CD4-positive, CD25-positive, alpha-beta regulatory T cell (primary cell): ENCODE results near the gene MAGI1. TPM values are rescaled to one million over a fixed set of nuclear protein-coding genes. Genes with fewer than 3 reads are reported as not detected.
"Not testable (repeated sequence)": the region's sequence is repeated elsewhere in the genome, so short reads cannot be mapped to it uniquely, and the experiment has no call there.

ENCODE experiments used
- ATAC-seq, 2 donors: fragments of 150-1000 bp; cut with Tn5 transposase; one replicate each; pipeline ENCODE4 v1.10.0; 2021; ENCODE audit warnings: low read depth in 2 of 2, moderate number of reproducible peaks in 2 of 2, moderate library complexity in 1 of 2
- DNase-seq, 3 donors: peaks; one replicate each; pipeline versions ENCODE4 v3.0.0 to v3.0.0-alpha.2; 2012 to 2022; ENCODE audit warnings: mixed read lengths in 1 of 3
- H3K27ac ChIP-seq: one replicate; pipeline ENCODE4 v1.7.0; 2013; ENCODE audit warnings: mild to moderate bottlenecking, low read length; ENCODE audit not compliant: insufficient read depth, poor library complexity, severe bottlenecking
- H3K27me3 ChIP-seq: one replicate; pipeline ENCODE4 v1.7.0; 2013; ENCODE audit warnings: low read length; ENCODE audit not compliant: control insufficient read depth, insufficient read depth
- H3K36me3 ChIP-seq: one replicate; pipeline ENCODE4 v1.7.0; 2013; ENCODE audit warnings: mild to moderate bottlenecking, low read length, moderate library complexity; ENCODE audit not compliant: control insufficient read depth, insufficient read depth
- H3K4me1 ChIP-seq: 2 replicates; pipeline ENCODE4 v1.7.0; 2013; ENCODE audit warnings: mild to moderate bottlenecking, low read length; ENCODE audit not compliant: insufficient read depth, control insufficient read depth, poor library complexity, severe bottlenecking
- H3K4me3 ChIP-seq: one replicate; pipeline ENCODE4 v1.7.0; 2013; ENCODE audit warnings: low read depth, mild to moderate bottlenecking, low read length, moderate library complexity
- H3K9me3 ChIP-seq, 2 experiments: 1 replicate in 1 of 2; 2 replicates in 1 of 2; pipeline ENCODE4 v1.7.0; 2013; ENCODE audit warnings: low read length in 2 of 2, mild to moderate bottlenecking in 1 of 2, moderate library complexity in 1 of 2; ENCODE audit not compliant: control insufficient read depth in 2 of 2
- H3K27ac Mint-ChIP-seq, 3 donors: one replicate each; pipeline ENCODE4 v1.8.0; 2020 to 2022; ENCODE audit warnings: mild to moderate bottlenecking in 3 of 3, mixed read lengths in 3 of 3, moderate library complexity in 2 of 3
- H3K27me3 Mint-ChIP-seq: one replicate; pipeline ENCODE4 v1.8.0; 2022; ENCODE audit warnings: mild to moderate bottlenecking, mixed read lengths
- H3K36me3 Mint-ChIP-seq: one replicate; pipeline ENCODE4 v1.8.0; 2020; ENCODE audit warnings: mixed read lengths
- H3K4me1 Mint-ChIP-seq, 4 donors: one replicate each; pipeline ENCODE4 v1.8.0; 2020 to 2022; ENCODE audit warnings: mixed read lengths in 4 of 4, mild to moderate bottlenecking in 1 of 4
- H3K4me3 Mint-ChIP-seq, 4 donors: one replicate each; pipeline ENCODE4 v1.8.0; 2020 to 2022; ENCODE audit warnings: mild to moderate bottlenecking in 4 of 4, mixed read lengths in 4 of 4, moderate library complexity in 3 of 4
- H3K9me3 Mint-ChIP-seq, 7 donors: one replicate each; pipeline ENCODE4 v1.8.0; 2020 to 2022; ENCODE audit warnings: mixed read lengths in 7 of 7, mild to moderate bottlenecking in 3 of 7, moderate library complexity in 2 of 7
- polyA plus RNA-seq, 4 donors: library from polyadenylated mRNA; unstranded; fragments of 300-500 nt; fragmentation: Illumina TruSeq; gene quantifications; one replicate each; pipeline ENCODE4 v1.2.3, GENCODE V29; 2021
- total RNA-seq: library from RNA; stranded (reverse); gene quantifications from one replicate; pipeline ENCODE4 v1.2.3, GENCODE V29; 2022

Gene MAGI1
- total and polyA plus RNA-seq, 5 donors from 2014 or later, result 0.10 to 0.44 (median 0.19) TPM; not detected in 1

GRCh38 chr3:65617787-65618186 is 420.9 kb downstream of the MAGI1 start:
- Mint-ChIP-seq H3K27me3 (no peaks in the 10 kb centered on the region), H3K27ac (no peak overlapping the region), H3K36me3 (no peaks in the 10 kb centered on the region), H3K9me3 (peaks cover 0 to 4% (median 0%) of the 10 kb centered on the region in 7 donors), H3K4me1 (no peaks in the 10 kb centered on the region), H3K4me3 (no peak overlapping the region)
- H3K4me3 ChIP-seq, result no peak overlapping the region
- no peaks in the 10 kb centered on the region for H3K27me3 ChIP-seq
- DNase-seq (no peak), ATAC-seq (no peak)
- no peak overlapping the region for H3K27ac ChIP-seq
- H3K4me1 ChIP-seq, result no peaks in the 10 kb centered on the region
- H3K9me3 ChIP-seq, result no peaks in the 10 kb centered on the region
- no peaks in the 10 kb centered on the region for H3K36me3 ChIP-seq

- Mint-ChIP-seq H3K27ac (no peak overlapping the region), H3K4me1 (no peaks in the 10 kb centered on the region), H3K27me3 (no peaks in the 10 kb centered on the region), H3K36me3 (no peaks in the 10 kb centered on the region), H3K4me3 (no peak overlapping the region), H3K9me3 (peaks cover 0 to 4% (median 0%) of the 10 kb centered on the region in 7 donors)
- no peak overlapping the region for H3K4me3 ChIP-seq
- H3K9me3 ChIP-seq, result no peaks in the 10 kb centered on the region
- no peak overlapping the region for H3K27ac ChIP-seq
- H3K36me3 ChIP-seq, result no peaks in the 10 kb centered on the region
- H3K27me3 ChIP-seq, result no peaks in the 10 kb centered on the region
- H3K4me1 ChIP-seq, result no peaks in the 10 kb centered on the region
- ATAC-seq (no peak), DNase-seq (no peak)
Observed at GRCh38 chr3:65617209-65617608, 421.5 kb downstream of the MAGI1 start.

GRCh38 chr3:65616563-65616962 is 422.2 kb downstream of the MAGI1 start:
- no peaks in the 10 kb centered on the region for H3K27me3 Mint-ChIP-seq
- no peaks in the 10 kb centered on the region for H3K36me3 Mint-ChIP-seq

GRCh38 chr3:65615329-65615728 is 423.4 kb downstream of the MAGI1 start:
- no peak overlapping the region for H3K4me3 Mint-ChIP-seq
- Histone ChIP-seq H3K9me3 (no peaks in the 10 kb centered on the region), H3K27ac (no peak overlapping the region), H3K27me3 (no peaks in the 10 kb centered on the region), H3K4me3 (no peak overlapping the region), H3K36me3 (no peaks in the 10 kb centered on the region), H3K4me1 (no peaks in the 10 kb centered on the region)
- no peaks in the 10 kb centered on the region for H3K27me3 Mint-ChIP-seq
- H3K4me1 Mint-ChIP-seq, result no peaks in the 10 kb centered on the region
- no peaks in the 10 kb centered on the region for H3K36me3 Mint-ChIP-seq
- peaks cover 0 to 4% (median 0%) of the 10 kb centered on the region in 7 donors for H3K9me3 Mint-ChIP-seq
- DNase-seq (no peak), ATAC-seq (no peak)
- H3K27ac Mint-ChIP-seq, result no peak overlapping the region

More at GRCh38 chr3:65616563-65616962, 422.2 kb downstream of the MAGI1 start:
- no peaks in the 10 kb centered on the region for H3K9me3 ChIP-seq
- H3K4me1 Mint-ChIP-seq, result no peaks in the 10 kb centered on the region
- no peaks in the 10 kb centered on the region for H3K4me1 ChIP-seq
- no peak for DNase-seq
- H3K27me3 ChIP-seq, result no peaks in the 10 kb centered on the region
- no peak for ATAC-seq
- H3K27ac ChIP-seq, result no peak overlapping the region
- H3K4me3 Mint-ChIP-seq, result no peak overlapping the region
- H3K36me3 ChIP-seq, result no peaks in the 10 kb centered on the region
- H3K27ac Mint-ChIP-seq, result no peak overlapping the region
- no peak overlapping the region for H3K4me3 ChIP-seq
- H3K9me3 Mint-ChIP-seq, result peaks cover 0 to 4% (median 0%) of the 10 kb centered on the region in 7 donors

- no peak for DNase-seq
- Mint-ChIP-seq H3K27ac (no peak overlapping the region), H3K4me1 (no peaks in the 10 kb centered on the region), H3K27me3 (no peaks in the 10 kb centered on the region), H3K4me3 (no peak overlapping the region), H3K9me3 (peaks cover 0 to 4% (median 0%) of the 10 kb centered on the region in 7 donors), H3K36me3 (no peaks in the 10 kb centered on the region)
- Histone ChIP-seq H3K27ac (no peak overlapping the region), H3K4me3 (no peak overlapping the region), H3K4me1 (no peaks in the 10 kb centered on the region), H3K36me3 (no peaks in the 10 kb centered on the region), H3K27me3 (no peaks in the 10 kb centered on the region), H3K9me3 (no peaks in the 10 kb centered on the region)
- no peak for ATAC-seq
Observed at GRCh38 chr3:65614585-65614984, 424.1 kb downstream of the MAGI1 start.

GRCh38 chr3:65607965-65608460 is 430.7 kb downstream of the MAGI1 start:
- H3K4me1 Mint-ChIP-seq, H3K4me3 Mint-ChIP-seq, H3K27me3 ChIP-seq, H3K4me3 ChIP-seq, H3K27me3 Mint-ChIP-seq, H3K27ac Mint-ChIP-seq, H3K36me3 Mint-ChIP-seq, H3K9me3 ChIP-seq, H3K27ac ChIP-seq, H3K9me3 Mint-ChIP-seq, H3K4me1 ChIP-seq, ATAC-seq, H3K36me3 ChIP-seq, DNase-seq: not testable (repeated sequence)

GRCh38 chr3:65607101-65607500 is 431.6 kb downstream of the MAGI1 start:
- Histone ChIP-seq H3K4me3 (no peak overlapping the region), H3K27ac (no peak overlapping the region), H3K9me3 (no peaks in the 10 kb centered on the region), H3K4me1 (no peaks in the 10 kb centered on the region), H3K36me3 (no peaks in the 10 kb centered on the region), H3K27me3 (no peaks in the 10 kb centered on the region)
- no peak for DNase-seq
- Mint-ChIP-seq H3K36me3 (no peaks in the 10 kb centered on the region), H3K4me1 (no peaks in the 10 kb centered on the region), H3K4me3 (no peak overlapping the region), H3K9me3 (peaks cover 0 to 5% (median 2%) of the 10 kb centered on the region in 7 donors), H3K27ac (no peak overlapping the region), H3K27me3 (no peaks in the 10 kb centered on the region)
- no peak for ATAC-seq

- no peak overlapping the region for H3K27ac Mint-ChIP-seq
- Histone ChIP-seq H3K4me1 (no peaks in the 10 kb centered on the region), H3K4me3 (no peak overlapping the region), H3K27me3 (no peaks in the 10 kb centered on the region), H3K27ac (no peak overlapping the region), H3K9me3 (no peaks in the 10 kb centered on the region), H3K36me3 (no peaks in the 10 kb centered on the region)
- H3K4me1 Mint-ChIP-seq, result no peaks in the 10 kb centered on the region
- H3K27me3 Mint-ChIP-seq, result no peaks in the 10 kb centered on the region
- DNase-seq, result no peak
- no peak for ATAC-seq
- peaks cover 0 to 5% (median 2%) of the 10 kb centered on the region in 7 donors for H3K9me3 Mint-ChIP-seq
- H3K36me3 Mint-ChIP-seq, result no peaks in the 10 kb centered on the region
- no peak overlapping the region for H3K4me3 Mint-ChIP-seq
Observed at GRCh38 chr3:65605876-65606432, 432.8 kb downstream of the MAGI1 start.
